GM10266 (cell line): ENCODE results near the gene TCP11.

ENCODE experiments used
- DNase-seq: peaks from one replicate; pipeline ENCODE4 v3.0.0; 2012; ENCODE audit errors: extremely low spot score
- CTCF ChIP-seq: IDR thresholded peaks from 2 replicates; pipeline ENCODE4 v1.5.1; 2012; ENCODE audit warnings: mild to moderate bottlenecking, low read depth; ENCODE audit not compliant: control insufficient read depth, insufficient read depth; ENCODE audit errors: missing control alignments

TCP11 gene

GRCh38 chr6:35072051-35072697 lies 69.0 kb downstream of the TCP11 start:
- no peak for DNase-seq
- TF ChIP-seq CTCF, result no peak

DNA sequence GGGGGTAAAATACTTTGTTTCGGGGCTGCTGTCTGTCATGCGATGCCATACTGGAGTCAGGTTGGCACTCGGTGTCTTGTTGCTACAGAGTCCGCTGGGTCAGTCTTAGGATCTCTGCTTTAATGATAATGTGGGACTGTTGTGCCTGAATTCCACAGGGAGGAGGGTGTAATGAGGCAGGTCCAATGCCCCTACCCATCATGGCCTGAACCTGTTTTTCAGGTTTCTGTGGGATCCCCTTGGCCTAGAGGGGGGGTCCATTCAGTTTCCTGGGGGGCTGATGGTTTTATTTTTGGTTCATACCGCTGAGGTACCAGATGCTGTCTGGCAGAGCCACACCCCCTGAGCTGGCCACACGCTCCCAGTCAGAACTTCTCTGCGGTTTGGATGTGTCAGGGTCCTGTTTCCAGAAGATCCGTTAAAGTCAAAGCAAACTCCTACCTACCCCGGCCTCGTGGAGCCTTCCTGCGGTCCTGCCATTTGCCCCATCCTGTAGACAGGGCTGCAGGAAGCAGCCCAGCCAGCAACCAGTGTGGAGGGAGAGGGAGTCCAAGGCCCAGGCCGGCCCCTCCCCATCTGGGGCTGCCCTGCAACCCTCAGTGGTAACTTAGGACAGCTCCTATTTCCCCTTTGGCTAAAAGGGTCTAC lies 69.7 kb downstream of the TCP11 start:
- TF ChIP-seq CTCF, result no peak
- DNase-seq, result no peak

DNA sequence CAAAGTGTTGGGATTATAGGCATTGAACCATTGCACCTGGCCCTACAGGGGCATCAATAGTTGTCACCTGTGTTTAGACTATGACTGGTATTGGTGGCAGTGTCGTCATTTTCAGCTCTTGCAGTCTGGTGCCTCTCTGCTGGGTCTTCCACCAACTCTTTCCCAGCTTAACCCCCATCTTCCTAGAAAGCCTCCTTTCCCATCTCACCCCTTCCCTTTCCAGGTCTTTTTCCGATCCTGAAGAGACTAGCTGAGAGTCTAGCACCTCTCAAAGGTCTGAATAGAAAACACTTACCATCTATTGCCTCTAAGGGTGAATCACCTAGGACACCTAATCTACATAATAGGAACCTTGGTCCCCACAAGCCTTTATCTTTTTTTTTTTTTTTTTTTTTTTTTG lies 71.0 kb downstream of the TCP11 start:
- TF ChIP-seq CTCF, result no peak
- DNase-seq, result no peak

- no peak for DNase-seq
- TF ChIP-seq CTCF, result no peak
Measured at GRCh38 chr6:35069262-35069661, 71.9 kb downstream of the TCP11 start.

DNA sequence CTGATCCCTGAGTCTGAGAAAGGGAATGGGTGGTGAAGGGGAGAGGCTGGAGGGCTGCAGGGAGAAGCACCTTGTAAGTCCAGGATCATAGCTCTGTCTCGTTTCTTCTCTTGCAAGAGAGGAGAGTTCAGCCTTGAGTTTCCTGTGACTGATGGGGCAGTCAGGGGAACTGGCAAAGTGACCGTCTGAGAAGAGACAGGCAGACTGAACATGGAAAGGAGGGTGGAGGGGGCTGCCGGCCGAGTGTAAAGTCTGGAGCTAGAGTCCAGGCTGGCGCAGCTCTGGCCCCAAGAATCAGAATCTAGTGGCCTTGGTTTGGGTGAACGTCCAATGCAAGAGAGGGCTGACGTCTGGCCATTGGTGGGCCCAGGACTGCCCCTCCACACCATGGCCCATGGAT lies 72.5 kb downstream of the TCP11 start:
- no peak for DNase-seq
- TF ChIP-seq CTCF, result no peak

DNA sequence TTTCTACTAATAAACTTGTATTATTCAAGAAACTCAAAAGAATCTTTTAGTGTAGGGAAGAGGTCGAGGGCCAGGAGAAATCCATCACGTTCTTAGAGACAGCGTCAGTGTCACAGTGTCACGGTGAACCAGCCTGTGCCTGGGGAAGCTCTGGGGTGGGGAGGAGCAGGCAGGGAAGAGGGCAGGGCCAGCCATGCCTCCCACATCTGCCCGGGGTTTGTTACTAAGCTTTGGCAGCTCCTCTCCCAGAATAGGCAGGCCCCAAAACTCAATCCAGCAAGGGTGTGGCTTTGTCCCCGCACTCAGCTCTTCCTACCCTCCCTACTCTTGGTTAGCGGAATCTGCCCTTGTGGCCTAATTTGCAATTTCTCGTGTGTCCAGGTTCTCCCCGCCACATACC lies 72.9 kb downstream of the TCP11 start:
- no peak for TF ChIP-seq CTCF
- DNase-seq, result no peak
